Loucy (cell line): Measurements from ENCODE around the gene GDPD3.

ENCODE experiments used
- H2AFZ ChIP-seq: fragments of 200-600 bp; sonication (generic); 2 replicates; pipeline ENCODE4 v1.6.0; 2016; ENCODE audit warnings: antibody characterized with exemption, mild to moderate bottlenecking, low read length, moderate library complexity
- H3F3A ChIP-seq: fragments of 200-600 bp; 2 replicates; pipeline ENCODE4 v1.6.0; 2016; ENCODE audit warnings: antibody characterized with exemption, low read depth, mild to moderate bottlenecking
- H3K27me3 ChIP-seq: fragments of 200-600 bp; sonication (generic); 2 replicates; pipeline ENCODE4 v1.6.1; 2014; ENCODE audit warnings: low read length, mild to moderate bottlenecking; ENCODE audit not compliant: insufficient read depth, poor library complexity, severe bottlenecking
- H3K36me3 ChIP-seq: fragments of 200-600 bp; sonication (generic); 2 replicates; pipeline ENCODE4 v1.6.1; 2016; ENCODE audit warnings: low read length; ENCODE audit not compliant: insufficient read depth
- H3K4me1 ChIP-seq: fragments of 200-600 bp; sonication (generic); 2 replicates; pipeline ENCODE4 v1.5.1; 2014; ENCODE audit warnings: low read length, mild to moderate bottlenecking; ENCODE audit not compliant: insufficient read depth, poor library complexity, severe bottlenecking
- H3K4me2 ChIP-seq: fragments of 200-600 bp; sonication (generic); 2 replicates; pipeline ENCODE4 v1.6.0; 2014; ENCODE audit warnings: antibody characterized with exemption, low read length, low read depth, mild to moderate bottlenecking; ENCODE audit not compliant: poor library complexity, severe bottlenecking
- H3K4me3 ChIP-seq: fragments of 200-600 bp; sonication (generic); 2 replicates; pipeline ENCODE4 v1.5.1; 2014; ENCODE audit warnings: low read length, mild to moderate bottlenecking, mixed read lengths; ENCODE audit not compliant: poor library complexity, severe bottlenecking
- H3K79me2 ChIP-seq: fragments of 200-600 bp; sonication (generic); 2 replicates; pipeline ENCODE4 v1.6.1; 2014; ENCODE audit warnings: low read length; ENCODE audit not compliant: insufficient read depth
- H3K9ac ChIP-seq: fragments of 200-600 bp; sonication (generic); 2 replicates; pipeline ENCODE4 v1.6.0; 2014; ENCODE audit warnings: mild to moderate bottlenecking, low read depth, low read length, moderate library complexity; ENCODE audit not compliant: poor library complexity, severe bottlenecking
- H3K9me2 ChIP-seq: fragments of 200-600 bp; sonication (generic); replicated peaks from 2 replicates; pipeline ENCODE4 v1.6.1; 2016; ENCODE audit warnings: low read depth, low read length, mixed read lengths
- H3K9me3 ChIP-seq: fragments of 200-600 bp; sonication (generic); 2 replicates; pipeline ENCODE4 v1.6.1; 2014; ENCODE audit warnings: mild to moderate bottlenecking, antibody characterized with exemption, low read length, low read depth; ENCODE audit not compliant: insufficient read depth
- H4K20me1 ChIP-seq: fragments of 200-600 bp; sonication (generic); 2 replicates; pipeline ENCODE4 v1.6.0; 2014; ENCODE audit warnings: antibody characterized with exemption, low read length, mild to moderate bottlenecking; ENCODE audit not compliant: insufficient read depth, poor library complexity, severe bottlenecking
- CTCF ChIP-seq: fragments of 200-600 bp; sonication (generic); conservative IDR thresholded peaks from 2 replicates; pipeline ENCODE4 v1.5.1; 2014; ENCODE audit warnings: mild to moderate bottlenecking, antibody characterized with exemption, low read length
- EZH2phosphoT487 ChIP-seq: fragments of 200-600 bp; IDR thresholded peaks from 2 replicates; pipeline ENCODE4 v1.6.1; 2018; ENCODE audit warnings: antibody characterized with exemption, mild to moderate bottlenecking, moderate library complexity, borderline replicate concordance

GDPD3 gene

DNA sequence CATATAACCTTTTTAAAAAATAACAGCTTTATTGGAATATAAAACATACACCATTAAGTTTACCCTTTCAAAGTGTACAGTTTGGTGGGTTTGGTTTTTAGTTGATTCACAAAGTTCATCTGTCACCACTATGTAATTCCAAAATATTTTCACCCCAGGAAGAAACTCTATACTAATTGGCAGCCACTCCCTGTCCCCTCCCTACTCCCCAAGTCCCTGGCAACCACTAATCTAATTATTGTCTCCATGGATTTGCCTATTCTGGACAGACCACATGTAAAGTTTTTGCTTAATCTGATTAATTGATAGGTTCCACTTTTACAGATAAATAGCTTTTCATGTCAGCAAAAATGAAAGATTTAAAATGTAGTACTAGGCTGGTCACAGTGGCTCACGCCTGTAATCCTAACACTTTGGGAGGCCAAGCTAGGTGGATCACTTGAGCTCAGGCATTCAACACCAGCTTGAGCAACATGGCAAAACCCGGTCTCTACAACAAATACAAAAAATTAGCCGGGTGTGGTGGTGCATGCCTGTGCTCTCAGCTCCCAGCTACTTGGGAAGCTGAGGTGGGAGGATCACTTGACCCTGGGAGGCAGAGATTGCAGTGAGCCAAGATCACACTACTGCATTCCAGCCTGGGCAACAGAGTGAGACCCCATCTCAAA, 34.6 kb upstream of the GDPD3 start:
- H3K27me3 ChIP-seq, result no peaks in the 10 kb centered on the region
- H3K4me1 ChIP-seq, result no peaks in the 10 kb centered on the region
- no peaks in the 10 kb centered on the region for H3K36me3 ChIP-seq
- no peak overlapping the region for H3K4me3 ChIP-seq
- H3K9ac ChIP-seq, result no peak overlapping the region
- H3K4me2 ChIP-seq, result no peak overlapping the region
- H3F3A ChIP-seq, result no peaks in the 10 kb centered on the region
- H2AFZ ChIP-seq, result no peak overlapping the region
- no peak for TF ChIP-seq EZH2phosphoT487
- no peak for TF ChIP-seq CTCF
- H3K9me2 ChIP-seq, result no peaks in the 10 kb centered on the region
- no peaks in the 10 kb centered on the region for H4K20me1 ChIP-seq
- H3K79me2 ChIP-seq, result no peaks in the 10 kb centered on the region
- H3K9me3 ChIP-seq, result peaks cover 8% of the 10 kb centered on the region

- no peak overlapping the region for H3K4me2 ChIP-seq
- H3K36me3 ChIP-seq, result no peaks in the 10 kb centered on the region
- no peaks in the 10 kb centered on the region for H3K79me2 ChIP-seq
- no peaks in the 10 kb centered on the region for H3K9me2 ChIP-seq
- H3K9me3 ChIP-seq, result peaks cover 8% of the 10 kb centered on the region
- H3K4me1 ChIP-seq, result no peaks in the 10 kb centered on the region
- H4K20me1 ChIP-seq, result no peaks in the 10 kb centered on the region
- no peaks in the 10 kb centered on the region for H3K27me3 ChIP-seq
- TF ChIP-seq EZH2phosphoT487, result no peak
- TF ChIP-seq CTCF, result no peak
- H2AFZ ChIP-seq, result no peak overlapping the region
- no peak overlapping the region for H3K9ac ChIP-seq
- no peaks in the 10 kb centered on the region for H3F3A ChIP-seq
- no peak overlapping the region for H3K4me3 ChIP-seq
These were observed 32.3 kb upstream of the GDPD3 start for GRCh38 chr16:30145657-30146056.

DNA sequence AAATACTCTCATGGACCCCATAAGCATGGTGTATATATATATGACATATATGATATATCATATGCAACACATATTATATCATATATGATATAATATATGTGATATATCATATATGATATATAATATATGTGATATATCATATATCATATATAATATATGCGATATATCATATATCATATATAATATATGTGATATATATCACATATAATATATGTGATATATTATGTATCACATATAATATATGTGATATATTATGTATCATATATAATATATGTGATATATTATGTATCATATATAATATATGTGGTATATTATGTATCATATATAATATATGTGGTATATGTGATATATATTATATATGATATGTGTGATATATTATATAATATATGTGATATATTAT, 31.6 kb upstream of the GDPD3 start:
- H3F3A ChIP-seq, result no peaks in the 10 kb centered on the region
- no peaks in the 10 kb centered on the region for H3K79me2 ChIP-seq
- H3K4me1 ChIP-seq, result no peaks in the 10 kb centered on the region
- H3K27me3 ChIP-seq, result no peaks in the 10 kb centered on the region
- no peak overlapping the region for H3K4me3 ChIP-seq
- peaks cover 8% of the 10 kb centered on the region for H3K9me3 ChIP-seq
- no peak overlapping the region for H3K4me2 ChIP-seq
- H4K20me1 ChIP-seq, result no peaks in the 10 kb centered on the region
- TF ChIP-seq EZH2phosphoT487 (no peak), CTCF (no peak)
- no peak overlapping the region for H2AFZ ChIP-seq
- no peaks in the 10 kb centered on the region for H3K9me2 ChIP-seq
- no peaks in the 10 kb centered on the region for H3K36me3 ChIP-seq
- no peak overlapping the region for H3K9ac ChIP-seq
